SU-DHL-6 (cell line): Measurements from ENCODE around the gene TMEM25.
"Not testable (repeated sequence)": the region's sequence is repeated elsewhere in the genome, so short reads cannot be mapped to it uniquely, and the experiment has no call there.

ENCODE experiments used
- H2AFZ ChIP-seq: fragments of 200-600 bp; sonication (generic); 2 replicates; pipeline ENCODE4 v1.6.1; 2014; ENCODE audit warnings: low read depth, mild to moderate bottlenecking, moderate library complexity, mixed read lengths, antibody characterized with exemption, low read length; ENCODE audit not compliant: severe bottlenecking
- H3F3A ChIP-seq: fragments of 200-600 bp; shearing (Covaris generic); 2 replicates; pipeline ENCODE4 v1.6.0; 2016; ENCODE audit warnings: antibody characterized with exemption, mild to moderate bottlenecking; ENCODE audit not compliant: insufficient read depth
- H3K27ac ChIP-seq: fragments of 200-600 bp; sonication (generic); 2 replicates; pipeline ENCODE4 v1.5.1; 2016; ENCODE audit warnings: low read depth, mild to moderate bottlenecking, low read length, moderate library complexity, mixed read lengths
- H3K27me3 ChIP-seq: fragments of 200-600 bp; sonication (generic), shearing (Covaris generic); 2 replicates; pipeline ENCODE4 v1.6.0; 2014; ENCODE audit warnings: mild to moderate bottlenecking, low read length
- H3K36me3 ChIP-seq: fragments of 200-600 bp; sonication (generic); 2 replicates; pipeline ENCODE4 v1.6.1; 2014; ENCODE audit warnings: mild to moderate bottlenecking, low read length, mixed read lengths
- H3K4me2 ChIP-seq: fragments of 300-600, 200-600 bp; shearing (Covaris generic), sonication (generic); 2 replicates; pipeline ENCODE4 v1.6.0; 2014; ENCODE audit warnings: low read length, low read depth, mild to moderate bottlenecking; ENCODE audit not compliant: poor library complexity, severe bottlenecking
- H3K4me3 ChIP-seq: fragments of 200-600 bp; sonication (generic); 2 replicates; pipeline ENCODE4 v1.5.1; 2014; ENCODE audit warnings: antibody characterized with exemption, low read length, mild to moderate bottlenecking, mixed read lengths; ENCODE audit not compliant: insufficient read depth, poor library complexity, severe bottlenecking
- H3K79me2 ChIP-seq: fragments of 200-600 bp; sonication (generic); 2 replicates; pipeline ENCODE4 v1.6.1; 2014; ENCODE audit warnings: mild to moderate bottlenecking, low read length, moderate library complexity; ENCODE audit not compliant: insufficient read depth
- H3K9ac ChIP-seq: fragments of 200-600 bp; sonication (generic); 2 replicates; pipeline ENCODE4 v1.7.0; 2014; ENCODE audit warnings: mild to moderate bottlenecking, low read length
- H3K9me2 ChIP-seq: fragments of 200-600 bp; sonication (generic); replicated peaks from 2 replicates; pipeline ENCODE4 v1.6.1; 2014; ENCODE audit warnings: low read length; ENCODE audit not compliant: insufficient read depth
- H3K9me3 ChIP-seq: fragments of 200-600 bp; sonication (generic); 2 replicates; pipeline ENCODE4 v1.6.1; 2014; ENCODE audit warnings: low read length, mixed read lengths; ENCODE audit not compliant: insufficient read depth
- H4K20me1 ChIP-seq: fragments of 200-600 bp; sonication (generic); 2 replicates; pipeline ENCODE4 v1.6.1; 2014; ENCODE audit warnings: low read depth, mild to moderate bottlenecking, antibody characterized with exemption, low read length, moderate library complexity, mixed read lengths
- CTCF ChIP-seq: fragments of 200-600 bp; sonication (generic); IDR thresholded peaks from one replicate; pipeline ENCODE4 v1.5.1; 2017; ENCODE audit warnings: antibody characterized with exemption, mild to moderate bottlenecking, low read length, moderate library complexity; ENCODE audit not compliant: insufficient read depth, poor library complexity, severe bottlenecking
- EZH2phosphoT487 ChIP-seq: fragments of 200-600 bp; sonication (generic), shearing (Covaris generic); conservative IDR thresholded peaks from 2 replicates; pipeline ENCODE4 v1.6.1; 2018; ENCODE audit warnings: mild to moderate bottlenecking, antibody characterized with exemption, low read length, moderate library complexity, mixed read lengths

The TMEM25 gene

GRCh38 chr11:118530683-118531596 lies at the start of gene TMEM25:
Gene TMEM25 (plus strand): TSS chr11:118531192. CDS start chr11:118531802, 610 bp downstream.
- no peak for TF ChIP-seq EZH2phosphoT487
- TF ChIP-seq CTCF: no peak
- H3K27me3 ChIP-seq: no peaks in the 10 kb centered on the region
- H2AFZ ChIP-seq: peak within 1 kb of the TSS; percentile 84
- no peak within 1 kb of the TSS for H3K27ac ChIP-seq
- H3F3A ChIP-seq: peaks cover 9% of the 10 kb centered on the region; the same call in 1 of the 2 replicates
- H3K9me3 ChIP-seq: no peaks in the 10 kb centered on the region
- H3K4me3 ChIP-seq: peak within 1 kb of the TSS; percentile 86
- no peaks in the 10 kb centered on the region for H3K36me3 ChIP-seq
- H3K79me2 ChIP-seq: no peaks in the 10 kb centered on the region
- no peaks in the 10 kb centered on the region for H3K9me2 ChIP-seq
- H4K20me1 ChIP-seq: no peaks in the 10 kb centered on the region
- peak within 1 kb of the TSS; percentile 62 for H3K4me2 ChIP-seq
- peak within 1 kb of the TSS; percentile 62 for H3K9ac ChIP-seq

DNA sequence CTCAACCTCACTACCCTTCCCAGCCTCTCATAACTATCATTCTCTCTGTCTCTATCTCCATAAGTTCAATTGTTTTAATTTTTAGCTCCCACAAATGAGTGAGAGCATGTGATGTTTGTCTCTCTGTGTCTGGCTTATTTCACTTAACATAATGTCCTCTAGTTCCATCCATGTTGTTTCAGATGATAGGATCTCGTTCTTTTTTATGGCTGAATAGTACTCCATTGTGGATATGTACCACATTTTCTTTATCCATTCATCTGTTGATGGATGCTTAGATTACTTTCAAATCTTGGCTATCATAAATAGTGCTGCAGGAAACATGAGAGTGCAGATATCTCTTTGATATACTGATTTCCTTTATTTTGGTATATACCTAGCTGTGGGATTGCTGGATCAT lies 49.8 kb upstream of the TMEM25 start:
- not testable (repeated sequence) for H3K4me2 ChIP-seq, H3K9me3 ChIP-seq
- peaks cover 58% of the 10 kb centered on the region for H3K36me3 ChIP-seq

GRCh38 chr11:118484405-118484804 lies 46.6 kb upstream of the TMEM25 start:
- Histone ChIP-seq H3K4me3 (no peak overlapping the region), H3K9ac (no peak overlapping the region), H3K4me2 (no peak overlapping the region), H3K79me2 (no peaks in the 10 kb centered on the region), H3F3A (peaks cover 15% of the 10 kb centered on the region), H3K9me3 (no peaks in the 10 kb centered on the region), H3K27me3 (no peaks in the 10 kb centered on the region), H3K36me3 (peaks cover 52% of the 10 kb centered on the region), H2AFZ (no peak overlapping the region), H3K27ac (no peak overlapping the region), H3K9me2 (no peaks in the 10 kb centered on the region), H4K20me1 (no peaks in the 10 kb centered on the region)
- TF ChIP-seq EZH2phosphoT487: no peak
- TF ChIP-seq CTCF: no peak

More for the DNA sequence above, 49.8 kb upstream of the TMEM25 start:
- not testable (repeated sequence) for H3K27me3 ChIP-seq, H4K20me1 ChIP-seq, H3K27ac ChIP-seq, H3K4me3 ChIP-seq, H3K79me2 ChIP-seq, H3F3A ChIP-seq, H2AFZ ChIP-seq, H3K9me2 ChIP-seq, H3K9ac ChIP-seq

DNA sequence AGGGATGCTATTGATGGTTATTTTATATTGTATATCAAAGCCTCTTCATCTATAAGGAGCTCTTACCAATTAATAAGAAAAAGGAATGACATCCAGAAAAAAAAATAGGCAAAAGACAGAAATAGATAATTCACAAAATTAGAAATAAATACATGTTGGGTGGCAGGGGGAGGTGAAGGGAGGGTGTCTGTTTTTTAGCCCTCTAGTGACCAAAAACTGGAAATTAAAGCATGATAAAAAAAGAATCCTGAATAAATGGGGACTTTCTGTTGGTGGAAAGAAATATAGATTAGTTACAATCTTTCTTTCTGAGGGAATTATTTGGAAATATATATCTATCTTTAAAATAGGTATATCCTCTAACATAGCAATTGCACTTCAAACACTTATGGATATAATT lies 45.7 kb upstream of the TMEM25 start:
- Histone ChIP-seq H3K4me2 (no peak overlapping the region), H3K9me3 (no peaks in the 10 kb centered on the region), H3K36me3 (peaks cover 53% of the 10 kb centered on the region), H3K27ac (no peak overlapping the region), H2AFZ (no peak overlapping the region), H3K79me2 (no peaks in the 10 kb centered on the region), H4K20me1 (no peaks in the 10 kb centered on the region), H3F3A (peaks cover 15% of the 10 kb centered on the region), H3K9me2 (no peaks in the 10 kb centered on the region), H3K27me3 (no peaks in the 10 kb centered on the region), H3K9ac (no peak overlapping the region), H3K4me3 (no peak overlapping the region)
- no peak for TF ChIP-seq CTCF
- no peak for TF ChIP-seq EZH2phosphoT487
